Epidermal melanocyte (primary cell): ENCODE measurements around the gene FANCE.

ENCODE experiments used
- DNase-seq: peaks from one replicate; pipeline ENCODE4 v3.0.0; 2011; ENCODE audit warnings: low spot score; ENCODE audit not compliant: insufficient read length

The FANCE gene

GRCh38 chr6:35483893-35484645 is 31.9 kb downstream of the FANCE start:
- DNase-seq, result no peak

GRCh38 chr6:35484921-35485392 is 32.8 kb downstream of the FANCE start:
- DNase-seq, result no peak

- DNase-seq, result no peak
Observed at GRCh38 chr6:35485402-35485877, 33.3 kb downstream of the FANCE start.

- no peak for DNase-seq
Observed at GRCh38 chr6:35486005-35486925, 34.1 kb downstream of the FANCE start.

- DNase-seq, result no peak
Observed at GRCh38 chr6:35487658-35488516, 35.7 kb downstream of the FANCE start.

GRCh38 chr6:35488517-35488862 is 36.4 kb downstream of the FANCE start:
- DNase-seq, result no peak

GRCh38 chr6:35489066-35489465 is 36.9 kb downstream of the FANCE start:
- no peak for DNase-seq

GRCh38 chr6:35489995-35490791 is 38.1 kb downstream of the FANCE start:
- DNase-seq, result no peak

GRCh38 chr6:35490821-35491557 is 38.9 kb downstream of the FANCE start:
- no peak for DNase-seq

GRCh38 chr6:35491558-35492257 is 39.6 kb downstream of the FANCE start:
- no peak for DNase-seq

GRCh38 chr6:35492258-35492973 is 40.3 kb downstream of the FANCE start:
- no peak for DNase-seq

GRCh38 chr6:35492974-35493284 is 40.8 kb downstream of the FANCE start:
- no peak for DNase-seq

GRCh38 chr6:35493307-35493983 is 41.3 kb downstream of the FANCE start:
- DNase-seq, result no peak

GRCh38 chr6:35494161-35494563 is 42.0 kb downstream of the FANCE start:
- no peak for DNase-seq

GRCh38 chr6:35495258-35496035 is 43.3 kb downstream of the FANCE start:
- DNase-seq, result no peak

- DNase-seq, result peak; percentile 81
Observed at GRCh38 chr6:35496036-35496840, 44.1 kb downstream of the FANCE start.
